Activated CD4-positive, alpha-beta T cell treated with anti-CD3 and anti-CD28 coated beads, Interleukin-2, amount 50 U/mL, for 4 hours (primary cell): Measurements from ENCODE around the gene MRAP.
"Not testable (repeated sequence)": the region's sequence is repeated elsewhere in the genome, so short reads cannot be mapped to it uniquely, and the experiment has no call there.

Source experiments
- DNase-seq, 2 experiments: peaks; one replicate each; pipeline ENCODE4 v3.0.0-alpha.2; 2020

The MRAP gene

DNA sequence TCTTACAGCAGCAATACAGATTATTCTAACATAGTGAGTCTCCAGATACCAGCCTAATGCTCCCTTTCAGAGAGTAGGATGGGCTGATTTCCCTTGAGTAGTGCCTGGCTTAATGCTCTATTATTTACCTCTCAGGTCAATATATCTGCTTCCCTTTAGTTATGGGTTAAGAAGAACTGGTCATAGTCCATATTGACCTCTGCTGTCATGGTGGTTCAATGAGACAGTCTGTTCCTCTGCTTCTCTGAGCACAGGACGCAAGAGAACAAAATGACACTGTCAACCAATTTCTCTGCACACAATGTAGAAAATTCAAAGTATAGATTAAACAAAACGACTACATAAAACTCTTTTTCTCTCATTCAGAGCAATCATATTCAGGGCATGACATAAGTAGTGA is 2.9 kb downstream of the MRAP start:
- no peak for DNase-seq

DNA sequence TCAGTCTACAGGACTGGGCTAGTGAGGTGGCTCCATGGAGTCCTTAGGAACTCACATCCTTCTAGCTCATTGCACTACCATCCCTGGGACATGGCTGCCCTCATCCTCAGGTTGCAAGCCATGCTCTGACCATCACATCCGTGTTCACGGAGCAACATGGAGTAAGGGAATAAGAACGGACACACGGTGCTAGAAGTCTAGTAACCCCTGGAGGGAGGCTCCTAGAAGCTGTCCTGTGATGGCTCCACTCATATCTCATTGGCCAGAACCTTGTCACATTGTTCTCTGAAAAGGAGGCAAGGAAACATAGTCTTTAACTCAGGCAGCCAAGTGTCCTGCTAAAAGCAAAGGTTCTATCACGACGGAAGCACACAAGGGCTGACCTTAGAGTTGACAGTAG is 3.9 kb downstream of the MRAP start:
- DNase-seq, result no peak

DNA sequence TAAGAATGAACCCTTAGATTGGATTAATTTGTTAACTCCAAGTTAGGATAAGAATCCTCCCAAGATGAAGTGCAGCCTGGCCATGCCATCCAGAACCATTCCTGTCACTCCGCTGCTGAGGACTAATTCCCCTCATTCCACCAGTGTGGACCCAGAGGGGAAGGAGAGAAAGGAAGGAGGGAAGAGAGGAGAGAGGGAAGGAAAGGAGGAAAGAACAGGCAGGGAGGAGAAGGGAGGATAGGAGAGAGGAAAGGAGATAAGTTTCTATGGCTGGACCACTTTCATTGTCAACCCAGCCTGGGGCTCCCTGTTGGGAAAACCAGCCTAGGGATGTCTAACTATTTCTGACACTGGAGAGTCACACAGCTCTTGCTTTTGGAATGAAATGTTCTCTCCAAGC is 4.7 kb downstream of the MRAP start:
- no peak for DNase-seq

DNA sequence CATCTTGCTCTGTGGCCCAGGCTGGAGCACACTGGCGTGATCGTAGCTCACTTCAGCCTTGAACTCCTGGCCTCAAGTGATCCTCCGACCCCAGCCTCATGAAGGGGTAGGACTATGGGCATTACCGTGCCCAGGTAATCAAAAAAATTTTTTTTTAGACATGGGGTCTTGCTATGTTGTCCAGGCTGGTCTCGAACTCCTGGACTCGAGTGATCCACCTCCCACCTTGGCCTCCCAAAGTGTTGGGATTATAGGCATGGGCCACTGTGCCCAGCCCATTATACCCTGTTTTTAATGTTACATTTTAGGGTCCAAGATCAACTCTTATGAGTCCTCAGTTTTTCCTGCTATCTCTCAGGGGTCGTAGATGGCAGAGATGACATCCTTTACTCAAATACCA is 6.3 kb downstream of the MRAP start:
- DNase-seq, result no peak

- DNase-seq, result no peak
Observed at GRCh38 chr21:32306021-32306780, 7.5 kb downstream of the MRAP start.

DNA sequence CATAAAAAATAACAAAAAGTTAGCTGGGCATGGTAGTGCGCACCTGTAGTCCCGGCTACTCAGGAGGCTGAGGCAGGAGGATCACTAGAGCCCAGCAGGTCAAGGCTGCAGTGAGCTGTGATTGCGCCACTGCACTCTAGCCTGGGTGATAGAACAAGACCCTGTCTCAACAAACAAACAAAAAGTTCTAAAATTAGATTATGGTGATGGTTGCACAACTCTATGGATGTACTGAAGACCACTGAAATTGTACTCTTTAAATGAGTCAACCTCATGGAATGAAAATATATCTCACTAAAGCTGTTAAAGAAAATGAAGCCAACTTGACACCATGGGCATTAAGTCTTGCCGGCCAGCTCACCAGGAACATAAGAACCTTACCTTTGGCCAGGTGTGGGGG is 9.1 kb downstream of the MRAP start:
- no peak for DNase-seq

DNA sequence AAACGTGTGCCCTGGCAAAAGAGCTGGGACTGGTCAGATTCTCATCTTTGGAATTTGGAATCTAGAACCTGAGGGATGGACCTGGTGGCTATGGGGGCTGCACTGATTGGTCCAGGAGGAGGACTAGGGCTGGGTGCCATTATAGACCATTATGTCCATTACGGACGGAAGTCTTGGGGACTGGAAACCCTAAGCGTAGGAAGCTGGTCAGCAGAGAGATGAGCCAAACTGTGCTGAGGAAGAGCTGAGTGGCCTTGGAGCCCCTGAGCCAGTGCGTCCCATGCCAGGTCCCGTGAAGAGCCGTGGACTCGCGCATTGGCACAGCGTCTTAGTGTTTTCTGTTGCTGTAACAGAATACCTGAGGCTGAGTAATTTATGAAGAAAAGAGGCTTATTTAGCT is 10.0 kb downstream of the MRAP start:
- no peak for DNase-seq

- no peak for DNase-seq
Observed at GRCh38 chr21:32309906-32310460, 11.3 kb downstream of the MRAP start.

DNA sequence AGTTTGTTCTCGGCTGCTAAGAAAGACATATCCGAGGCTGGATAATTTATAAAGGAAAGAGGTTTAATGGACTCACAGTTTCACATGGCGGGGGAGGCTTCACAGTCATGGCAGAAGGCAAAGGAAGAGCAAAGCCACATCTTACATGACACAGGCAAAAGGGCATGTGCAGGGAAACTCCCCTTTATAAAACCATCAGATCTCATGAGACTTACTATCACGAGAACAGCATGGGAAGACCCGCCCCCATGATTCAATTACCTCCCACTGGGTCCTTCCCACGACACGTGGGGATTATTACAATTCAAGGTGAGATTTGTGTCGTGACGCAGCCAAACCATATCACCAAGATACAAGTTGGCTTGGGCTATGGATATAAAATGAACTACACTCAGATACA is 12.3 kb downstream of the MRAP start:
- DNase-seq, result not testable (repeated sequence)

DNA sequence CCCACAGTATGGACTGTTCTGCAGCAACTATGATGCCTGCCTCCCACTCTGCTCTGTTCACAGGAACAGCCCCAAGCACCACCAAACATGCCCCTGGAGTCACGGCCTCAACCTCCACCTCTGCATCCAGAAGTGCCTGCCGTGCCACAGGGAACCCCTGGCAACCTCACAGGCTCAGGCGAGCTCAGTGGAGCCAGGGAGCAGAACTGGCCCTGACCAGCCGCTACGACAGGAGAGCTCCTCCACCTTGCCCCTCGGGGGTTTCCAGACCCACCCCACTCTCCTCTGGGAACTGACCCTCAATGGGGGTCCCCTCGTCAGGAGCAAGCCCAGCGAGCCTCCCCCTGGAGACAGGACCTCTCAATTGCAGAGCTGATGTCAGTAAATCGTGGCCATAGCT is 13.0 kb downstream of the MRAP start:
- DNase-seq, result no peak

DNA sequence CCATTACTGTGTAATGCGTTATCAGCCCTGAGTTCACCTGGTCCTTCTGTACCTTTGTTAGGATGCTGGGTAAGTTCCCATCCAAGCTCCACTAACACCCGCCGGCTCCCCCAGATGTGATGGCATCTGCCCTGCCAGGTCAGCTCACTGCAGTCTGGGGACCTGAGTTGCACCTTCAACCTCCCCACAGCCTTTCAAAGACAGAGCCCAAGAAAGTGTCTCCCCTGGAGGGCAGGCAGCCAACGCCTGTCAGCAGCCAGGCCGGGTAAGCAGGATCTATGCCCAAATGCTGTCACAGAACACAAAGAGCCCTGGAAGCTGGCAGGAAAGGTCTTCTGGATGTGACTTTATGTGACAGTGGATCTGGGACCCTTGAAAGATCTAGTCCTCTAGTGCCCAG is 13.7 kb downstream of the MRAP start:
- DNase-seq, result no peak

- no peak for DNase-seq
Observed at GRCh38 chr21:32312976-32313375, 14.3 kb downstream of the MRAP start.

GRCh38 chr21:32314806-32315205 is 16.2 kb downstream of the MRAP start:
- no peak for DNase-seq

- DNase-seq, result no peak
Observed at GRCh38 chr21:32315511-32316281, 17.0 kb downstream of the MRAP start.

- no peak for DNase-seq
Observed at GRCh38 chr21:32316361-32317215, 17.9 kb downstream of the MRAP start.

DNA sequence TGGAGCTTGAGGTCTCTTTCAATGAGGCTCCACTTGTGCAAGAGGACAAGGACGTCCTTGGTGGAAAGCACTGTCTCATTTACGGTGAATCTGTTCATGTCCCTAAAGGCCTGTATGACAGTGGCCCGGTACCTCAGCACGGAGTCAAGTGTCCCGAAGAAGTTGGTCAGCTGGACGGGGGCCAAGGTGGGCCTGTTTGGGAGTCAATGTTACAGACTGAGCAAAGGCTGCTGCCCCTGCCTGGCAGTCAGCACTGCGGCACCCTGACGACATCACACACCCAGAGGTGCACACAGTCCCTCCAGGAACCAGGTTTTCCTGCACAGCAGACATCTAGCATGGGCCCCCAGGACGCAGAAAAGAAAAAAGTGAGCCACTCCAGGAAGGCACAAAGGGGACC is 19.1 kb downstream of the MRAP start:
- no peak for DNase-seq

GRCh38 chr21:32319012-32319411 is 20.4 kb downstream of the MRAP start:
- DNase-seq, result no peak

DNA sequence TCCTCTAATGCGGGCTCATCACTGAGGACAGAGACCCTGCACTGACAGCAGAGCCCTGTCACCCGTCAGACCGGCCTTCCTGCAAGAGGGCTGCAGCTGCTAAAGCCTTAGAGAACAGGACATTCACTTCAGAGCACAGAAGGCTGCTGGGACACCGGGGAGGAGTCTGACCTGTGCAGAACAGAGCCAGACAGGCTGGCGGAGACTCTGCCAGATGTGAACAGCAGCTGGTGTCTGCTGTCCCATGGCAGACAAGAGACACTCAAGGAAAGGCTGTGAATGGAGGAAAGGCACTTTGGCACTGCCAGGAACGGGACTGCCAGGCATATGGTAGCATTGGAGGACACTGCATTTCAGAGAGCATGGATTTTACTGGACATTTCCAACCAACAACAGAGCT is 21.4 kb downstream of the MRAP start:
- no peak for DNase-seq

GRCh38 chr21:32320726-32321125 is 22.1 kb downstream of the MRAP start:
- no peak for DNase-seq

GRCh38 chr21:32321480-32321879 is 22.8 kb downstream of the MRAP start:
- no peak for DNase-seq

DNA sequence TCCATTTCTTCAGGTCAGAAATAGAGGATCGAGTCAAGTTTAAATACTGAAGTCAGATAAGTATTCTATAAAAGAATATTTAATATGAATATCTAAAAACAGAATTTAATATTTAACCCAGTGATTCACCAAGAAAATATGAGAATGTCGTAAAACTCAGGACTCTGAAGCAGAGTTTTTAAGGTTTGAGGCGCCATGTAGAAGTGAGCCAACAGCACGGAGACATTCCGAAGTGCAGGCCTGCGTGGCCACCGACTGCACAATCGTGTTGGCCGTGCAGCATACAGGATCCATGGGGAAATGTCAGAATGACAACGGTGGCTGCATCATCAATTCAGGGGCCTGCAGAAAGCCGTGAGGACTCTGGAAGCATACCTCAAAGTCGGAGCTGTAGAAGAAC is 23.4 kb downstream of the MRAP start:
- DNase-seq, result no peak

DNA sequence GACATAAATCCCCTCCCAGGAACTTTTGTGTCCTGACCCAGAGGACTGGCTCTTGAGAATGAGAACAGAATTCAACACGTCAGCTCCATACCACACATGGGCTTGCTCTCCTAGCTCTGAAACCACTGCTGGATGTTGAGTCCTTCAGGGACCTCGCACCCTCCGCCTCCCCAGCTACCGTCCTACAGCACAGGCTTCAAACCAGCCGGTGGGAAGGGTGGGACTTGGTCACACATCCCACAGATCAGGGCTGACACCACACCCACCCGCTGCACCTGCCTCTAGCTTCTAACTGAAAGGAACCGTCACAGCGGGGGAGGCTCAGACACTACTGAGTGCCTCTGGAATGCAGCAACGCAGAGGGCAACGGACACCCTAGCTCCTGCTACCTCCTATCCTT is 24.0 kb downstream of the MRAP start:
- DNase-seq, result no peak

DNA sequence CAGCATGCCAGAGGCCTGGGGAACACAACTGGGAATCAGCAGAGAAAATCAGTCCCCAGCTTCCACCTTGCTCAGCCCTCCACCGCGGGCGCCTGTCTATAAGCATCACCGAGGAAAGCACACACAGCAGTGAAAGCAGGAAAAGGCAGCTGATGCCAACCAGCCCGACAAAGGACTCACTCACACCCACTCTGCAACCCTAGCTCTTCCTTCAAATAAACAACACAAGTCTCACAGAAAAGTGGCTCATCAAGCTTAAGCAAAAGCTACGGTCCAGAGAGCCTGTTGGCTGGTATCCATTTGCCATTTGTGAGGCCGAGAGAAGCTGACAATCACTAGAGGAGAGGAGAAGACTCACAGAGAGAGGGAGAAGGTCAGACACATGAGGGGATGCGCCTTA is 27.1 kb downstream of the MRAP start:
- DNase-seq, result no peak
